Measurements from ENCODE around the gene ADH6.

Gene ADH6

DNA sequence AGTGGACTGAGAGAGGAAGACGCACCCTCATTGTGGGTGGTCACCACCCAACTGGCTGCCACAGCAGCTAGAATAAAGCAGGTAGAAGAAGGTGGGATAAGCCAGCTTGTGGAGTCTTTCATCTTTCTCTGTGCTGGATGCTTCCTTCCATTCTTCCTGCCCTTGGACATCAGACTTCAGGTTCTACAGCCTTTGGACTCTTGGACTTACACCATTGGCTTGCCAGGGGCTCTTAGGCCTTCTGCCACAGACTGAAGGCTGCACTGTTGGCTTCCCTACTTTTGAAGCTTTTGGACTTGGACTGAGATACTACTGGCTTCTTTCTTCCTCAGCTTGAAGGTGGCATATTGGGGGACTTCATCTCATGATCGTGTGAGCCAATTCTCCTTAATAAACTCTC lies 33.5 kb downstream of the ADH6 start:
- H3K27ac ChIP-seq: no peak overlapping the region
- H3K27me3 ChIP-seq (ENCODE audit: control insufficient read depth, insufficient read depth, low read length): no peaks in the 10 kb centered on the region
- H3K9ac ChIP-seq: no peak overlapping the region
- TF ChIP-seq, protein P1, sequence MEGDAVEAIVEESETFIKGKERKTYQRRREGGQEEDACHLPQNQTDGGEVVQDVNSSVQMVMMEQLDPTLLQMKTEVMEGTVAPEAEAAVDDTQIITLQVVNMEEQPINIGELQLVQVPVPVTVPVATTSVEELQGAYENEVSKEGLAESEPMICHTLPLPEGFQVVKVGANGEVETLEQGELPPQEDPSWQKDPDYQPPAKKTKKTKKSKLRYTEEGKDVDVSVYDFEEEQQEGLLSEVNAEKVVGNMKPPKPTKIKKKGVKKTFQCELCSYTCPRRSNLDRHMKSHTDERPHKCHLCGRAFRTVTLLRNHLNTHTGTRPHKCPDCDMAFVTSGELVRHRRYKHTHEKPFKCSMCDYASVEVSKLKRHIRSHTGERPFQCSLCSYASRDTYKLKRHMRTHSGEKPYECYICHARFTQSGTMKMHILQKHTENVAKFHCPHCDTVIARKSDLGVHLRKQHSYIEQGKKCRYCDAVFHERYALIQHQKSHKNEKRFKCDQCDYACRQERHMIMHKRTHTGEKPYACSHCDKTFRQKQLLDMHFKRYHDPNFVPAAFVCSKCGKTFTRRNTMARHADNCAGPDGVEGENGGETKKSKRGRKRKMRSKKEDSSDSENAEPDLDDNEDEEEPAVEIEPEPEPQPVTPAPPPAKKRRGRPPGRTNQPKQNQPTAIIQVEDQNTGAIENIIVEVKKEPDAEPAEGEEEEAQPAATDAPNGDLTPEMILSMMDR (IDR thresholded peaks at IDR 0.05): no peak
- H2AFZ ChIP-seq: no peak overlapping the region
- no peak overlapping the region for H3K4me2 ChIP-seq (ENCODE audit: low read length)
- H3K4me1 ChIP-seq: no peaks in the 10 kb centered on the region
- no peaks in the 10 kb centered on the region for H3K36me3 ChIP-seq (ENCODE audit: control insufficient read depth, insufficient read depth, low read length)
- no peaks in the 10 kb centered on the region for H3K79me2 ChIP-seq
- no peaks in the 10 kb centered on the region for H3K9me3 ChIP-seq (ENCODE audit: control insufficient read depth, low read length)
- no peak overlapping the region for H3K4me3 ChIP-seq (ENCODE audit: low read depth, low read length)

DNA sequence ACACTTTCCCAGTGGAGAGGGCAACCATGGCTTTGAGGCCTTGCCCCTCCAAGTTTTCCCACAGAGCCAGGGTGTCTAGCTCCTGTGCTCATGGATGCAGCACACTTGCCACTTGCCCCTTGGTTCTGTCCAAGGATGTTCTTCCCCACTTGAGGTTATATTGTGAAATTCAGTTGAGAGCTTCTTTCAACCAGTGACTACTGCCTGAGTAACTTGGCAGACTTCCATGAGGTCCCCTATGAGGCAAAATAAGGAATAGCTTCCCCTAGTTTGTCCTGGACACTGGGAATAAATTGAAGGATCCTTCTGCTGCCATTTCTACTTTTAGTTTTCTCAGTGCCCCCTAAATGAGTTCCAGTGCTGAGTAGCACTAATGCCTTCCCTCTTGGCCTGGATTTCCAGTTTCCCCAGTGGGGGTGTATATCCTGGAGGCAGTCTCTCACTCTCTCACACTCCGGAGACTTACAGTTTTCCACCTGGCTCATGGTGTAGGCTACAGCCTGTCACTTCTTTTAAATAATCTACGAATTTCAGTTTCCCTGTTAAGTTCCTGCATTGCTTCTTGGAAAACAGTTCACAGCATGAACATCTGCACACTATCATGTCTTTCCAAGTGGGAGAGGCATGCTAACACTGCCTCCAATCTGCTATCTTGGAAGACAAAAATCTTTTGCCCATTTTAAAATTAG lies 38.5 kb downstream of the ADH6 start:
- Histone ChIP-seq H3K9ac (no peak overlapping the region), H3K9me3 (ENCODE audit: control insufficient read depth, low read length) (no peaks in the 10 kb centered on the region), H3K79me2 (no peaks in the 10 kb centered on the region), H3K4me1 (no peaks in the 10 kb centered on the region), H2AFZ (no peak overlapping the region), H3K4me2 (ENCODE audit: low read length) (no peak overlapping the region), H3K4me3 (ENCODE audit: low read depth, low read length) (no peak overlapping the region), H3K27me3 (ENCODE audit: control insufficient read depth, insufficient read depth, low read length) (no peaks in the 10 kb centered on the region), H3K36me3 (ENCODE audit: control insufficient read depth, insufficient read depth, low read length) (no peaks in the 10 kb centered on the region), H3K27ac (no peak overlapping the region)
- TF ChIP-seq, protein P1 (IDR thresholded peaks at IDR 0.05): no peak

DNA sequence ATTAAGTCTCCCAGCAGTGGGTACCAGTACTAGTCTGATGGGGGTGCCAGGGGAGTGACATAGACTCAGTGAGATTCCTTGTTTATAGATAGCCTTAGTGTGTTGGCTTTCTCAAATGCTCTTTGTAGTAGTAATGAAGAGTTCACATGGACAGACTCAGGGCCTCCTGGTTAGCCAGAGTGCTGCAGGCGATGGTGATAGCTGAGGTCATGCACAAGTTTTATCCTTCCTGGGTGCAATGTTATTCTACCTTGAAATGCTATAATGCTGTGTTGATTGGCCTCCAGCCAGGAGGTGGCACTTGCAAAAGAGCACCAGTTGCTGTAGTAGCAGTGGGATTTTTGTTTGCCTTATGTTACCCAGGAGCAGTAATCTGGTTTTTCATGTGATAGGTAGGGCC lies 39.4 kb downstream of the ADH6 start:
- Histone ChIP-seq H3K4me3 (ENCODE audit: low read depth, low read length) (no peak overlapping the region), H3K4me1 (no peaks in the 10 kb centered on the region), H3K27ac (no peak overlapping the region), H3K9me3 (ENCODE audit: control insufficient read depth, low read length) (no peaks in the 10 kb centered on the region), H3K27me3 (ENCODE audit: control insufficient read depth, insufficient read depth, low read length) (no peaks in the 10 kb centered on the region), H3K79me2 (no peaks in the 10 kb centered on the region), H3K9ac (no peak overlapping the region), H3K4me2 (ENCODE audit: low read length) (no peak overlapping the region), H2AFZ (no peak overlapping the region), H3K36me3 (ENCODE audit: control insufficient read depth, insufficient read depth, low read length) (no peaks in the 10 kb centered on the region)
- TF ChIP-seq, protein P1 (IDR thresholded peaks at IDR 0.05): no peak

DNA sequence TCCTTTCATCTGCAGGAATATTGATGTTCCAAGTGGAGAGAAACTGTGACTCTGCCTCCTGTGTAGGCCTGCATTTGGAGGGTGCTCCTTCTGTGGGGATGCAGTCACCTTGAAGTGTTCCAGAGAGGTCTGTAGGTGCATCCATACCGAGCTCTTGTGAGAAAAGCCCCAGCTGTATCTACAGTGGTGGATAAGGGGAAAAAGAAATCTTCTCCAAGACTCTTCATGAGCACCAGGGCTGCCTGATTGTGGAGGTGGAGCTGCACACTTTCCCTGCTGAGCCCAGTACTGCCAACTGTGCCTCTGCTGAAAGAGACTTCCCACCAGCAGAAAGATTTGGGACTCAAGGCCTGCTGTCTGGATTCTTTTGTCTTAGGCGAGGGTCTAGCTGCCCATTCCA lies 39.9 kb downstream of the ADH6 start:
- no peak overlapping the region for H2AFZ ChIP-seq
- TF ChIP-seq, protein P1 (IDR thresholded peaks at IDR 0.05): no peak
- H3K4me1 ChIP-seq: no peaks in the 10 kb centered on the region
- H3K4me3 ChIP-seq (ENCODE audit: low read depth, low read length): no peak overlapping the region
- H3K9me3 ChIP-seq (ENCODE audit: control insufficient read depth, low read length): no peaks in the 10 kb centered on the region
- no peak overlapping the region for H3K9ac ChIP-seq
- H3K27ac ChIP-seq: no peak overlapping the region
- no peaks in the 10 kb centered on the region for H3K36me3 ChIP-seq (ENCODE audit: control insufficient read depth, insufficient read depth, low read length)
- H3K4me2 ChIP-seq (ENCODE audit: low read length): no peak overlapping the region
- H3K27me3 ChIP-seq (ENCODE audit: control insufficient read depth, insufficient read depth, low read length): no peaks in the 10 kb centered on the region
- no peaks in the 10 kb centered on the region for H3K79me2 ChIP-seq

DNA sequence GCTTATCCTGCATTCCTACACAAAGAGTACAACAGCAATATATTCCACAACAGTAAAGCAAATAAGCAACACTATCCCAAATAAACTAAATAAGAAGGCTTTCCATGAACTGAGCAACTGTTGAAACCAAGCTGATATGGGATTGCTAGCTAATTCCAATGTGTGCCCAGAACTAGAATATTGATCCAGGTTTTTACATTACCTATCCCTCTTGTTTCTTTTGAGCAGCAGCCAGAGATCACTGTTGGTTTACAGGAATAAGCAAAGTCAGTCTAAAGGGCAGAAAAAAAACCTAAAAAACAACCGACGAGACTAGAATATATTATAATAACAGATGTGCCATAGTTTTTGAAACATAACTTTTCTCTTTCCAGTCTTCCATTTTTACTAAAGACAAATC lies 52.5 kb downstream of the ADH6 start:
- Histone ChIP-seq H3K27ac (no peak overlapping the region), H2AFZ (no peak overlapping the region), H3K27me3 (ENCODE audit: control insufficient read depth, insufficient read depth, low read length) (no peaks in the 10 kb centered on the region), H3K79me2 (no peaks in the 10 kb centered on the region), H3K4me2 (ENCODE audit: low read length) (no peak overlapping the region), H3K36me3 (ENCODE audit: control insufficient read depth, insufficient read depth, low read length) (no peaks in the 10 kb centered on the region), H3K9me3 (ENCODE audit: control insufficient read depth, low read length) (no peaks in the 10 kb centered on the region), H3K4me1 (no peaks in the 10 kb centered on the region), H3K4me3 (ENCODE audit: low read depth, low read length) (no peak overlapping the region), H3K9ac (no peak overlapping the region)
- TF ChIP-seq, protein P1 (IDR thresholded peaks at IDR 0.05): no peak

All from parathyroid adenoma (tissue), 2 donors.